GM10248 (cell line): Measurements from ENCODE around the gene VAMP4.

Experiments
- CTCF ChIA-PET: fragments of 300-600 bp; sonication (Branson Sonifier 250); formaldehyde crosslinking; extraction: SDS; loops from one replicate; lab custom pipeline; 2021; ENCODE audit warnings: antibody characterized with exemption; lab: Yijun Ruan, JAX
- POLR2A ChIA-PET: fragments of 350-650 bp; sonication (Branson Sonifier 250); formaldehyde crosslinking; extraction: SDS; loops from one replicate; lab custom pipeline; 2020; ENCODE audit warnings: antibody characterized with exemption; lab: Yijun Ruan, JAX
- DNase-seq: peaks from one replicate; pipeline ENCODE4 v3.0.0; 2012; ENCODE audit errors: extremely low spot score
- CTCF ChIP-seq: IDR thresholded peaks from 2 replicates; pipeline ENCODE4 v1.5.1; 2012; ENCODE audit warnings: mild to moderate bottlenecking, low read depth; ENCODE audit errors: extremely low read depth, missing control alignments, control extremely low read depth

Gene VAMP4

GRCh38 chr1:171741872-171742576 lies at the start of gene VAMP4:
Gene VAMP4 (minus strand): TSS chr1:171742065. CDS start chr1:171738414, 3,651 bp downstream.
- CTCF ChIA-PET: interaction anchor here (0.6 to 3.8 kb wide), 7 partner anchors 10 to 98 kb away, joined by 3 to 18 read pairs (median 3); no protein-coding TSS in a partner anchor
- no peak for TF ChIP-seq CTCF
- DNase-seq: peak; percentile 89
- POLR2A ChIA-PET: no interaction called here

GRCh38 chr1:171790318-171790717 lies 48.5 kb upstream of the VAMP4 start:
- ChIA-PET CTCF (interaction anchor here (3.3 kb wide), 1 partner anchor 11 kb away, joined by 15 read pairs; no protein-coding TSS in a partner anchor), POLR2A (no interaction called here)
- TF ChIP-seq CTCF: no peak
- no peak for DNase-seq

GRCh38 chr1:171788696-171789095 lies 46.8 kb upstream of the VAMP4 start:
- TF ChIP-seq CTCF: no peak
- ChIA-PET POLR2A (no interaction called here), CTCF (interaction anchor here (3.3 kb wide), 1 partner anchor 13 kb away, joined by 15 read pairs; no protein-coding TSS in a partner anchor)
- no peak for DNase-seq

- no peak for DNase-seq
- CTCF ChIA-PET: interaction anchor here (1.2 to 1.6 kb wide), 2 partner anchors 13 to 14 kb away, joined by 6 read pairs; no protein-coding TSS in a partner anchor
- TF ChIP-seq CTCF: no peak
- POLR2A ChIA-PET: no interaction called here
These were observed 46.0 kb upstream of the VAMP4 start for GRCh38 chr1:171787686-171788480.

- CTCF ChIA-PET: interaction anchor here (1.9 to 3.8 kb wide), 3 partner anchors 11 to 16 kb away, joined by 8 to 28 read pairs (median 9); no protein-coding TSS in a partner anchor
- TF ChIP-seq CTCF: no peak
- DNase-seq: no peak
- POLR2A ChIA-PET: no interaction called here
These were observed 44.7 kb upstream of the VAMP4 start for GRCh38 chr1:171786534-171786933.

- ChIA-PET CTCF (interaction anchor here (1.3 to 3.8 kb wide), 6 partner anchors 9 to 301 kb away, joined by 5 to 28 read pairs (median 8); partner anchors contain the start of gene PRRC2C), POLR2A (no interaction called here)
- no peak for DNase-seq
- no peak for TF ChIP-seq CTCF
These were observed 43.9 kb upstream of the VAMP4 start for GRCh38 chr1:171785766-171786165.
